ENCODE measurements around the gene MCM8.

DNA sequence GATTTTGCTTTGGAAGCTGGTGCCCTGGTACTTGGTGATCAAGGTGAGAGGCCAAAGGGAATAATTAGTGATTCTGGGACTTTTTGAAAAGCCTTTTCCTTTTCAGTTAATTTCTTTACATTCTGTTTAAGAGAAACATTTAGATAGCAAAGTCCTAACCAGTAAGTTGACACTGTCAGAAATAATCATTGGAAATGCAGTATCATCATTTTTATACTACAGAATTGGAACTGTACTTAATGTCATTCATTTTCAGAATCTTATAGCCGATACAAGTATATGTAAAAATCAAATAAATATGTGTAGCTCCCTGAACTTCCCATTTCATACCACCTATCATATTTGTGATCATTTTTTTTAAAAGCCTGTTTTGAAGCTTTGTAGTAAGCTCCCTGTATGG, 27.5 kb downstream of the MCM8 start:
- TF ChIP-seq POLR2A (IDR thresholded peaks at IDR 0.05; ENCODE audit: low read depth, low read length) (no peak), TAF1 (IDR thresholded peaks at IDR 0.05; ENCODE audit: borderline replicate concordance, low read depth, low read length) (no peak)

Data from GM12892 (cell line).